ENCODE measurements around the gene NCOA7. TPM values are rescaled to one million over a fixed set of nuclear protein-coding genes. Genes with fewer than 3 reads are reported as not detected.

NCOA7 gene
- total RNA-seq, 1 experiment from 2014 or later = 9.4 TPM

DNA sequence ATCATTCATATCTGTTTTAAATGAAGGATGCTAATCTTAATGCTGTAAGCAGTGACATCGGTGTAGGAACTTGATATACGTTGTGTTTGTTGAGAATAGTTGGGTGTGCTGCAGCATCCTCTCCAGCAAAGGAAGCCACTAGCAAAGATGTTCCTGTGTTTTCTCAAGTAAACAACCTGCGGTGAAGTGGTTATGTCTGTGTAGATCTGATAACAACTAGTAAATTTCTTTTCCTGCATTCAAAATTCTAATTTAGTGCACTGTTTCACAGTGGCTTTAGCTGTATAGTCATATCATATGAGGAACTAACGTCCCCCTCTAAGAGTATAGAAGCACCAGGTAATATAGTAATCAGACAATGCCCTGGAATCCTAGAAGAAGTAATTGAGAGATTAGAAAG lies 38.7 kb downstream of the NCOA7 start:
- no CpG with 5 or more reads among the region's 4 CpGs for WGBS (ENCODE audit: extremely low coverage, insufficient read length, low lambda C conversion rate)
- no peak overlapping the region for H3K4me2 ChIP-seq (ENCODE audit: insufficient read depth, insufficient read length, low read length)
- Mint-ChIP-seq H3K4me3 (no peak overlapping the region), H3K9me3 (no peaks in the 10 kb centered on the region), H3K36me3 (ENCODE audit: insufficient read depth in 1 of 3, low read depth in 3 of 3) (peaks cover 0 to 4% (median 0%) of the 10 kb centered on the region in 3 experiments; a peak in 1 of 7 replicates), H3K4me1 (peaks cover 2 to 15% of the 10 kb centered on the region in 2 experiments; a peak in 3 of 4 replicates), H3K27ac (no peak overlapping the region), H3K27me3 (ENCODE audit: low read depth) (no peaks in the 10 kb centered on the region)
- no peak overlapping the region for H2AFZ ChIP-seq (ENCODE audit: low read length)
- TF ChIP-seq CTCF (conservative IDR thresholded peaks at IDR 0.05) = no peak
- no peak for DNase-seq
- H3K23me2 ChIP-seq (ENCODE audit: insufficient read length, low read depth, low read length, poor library complexity, severe bottlenecking) = no peaks in the 10 kb centered on the region
- no peaks in the 10 kb centered on the region for H3K27me3 ChIP-seq (ENCODE audit: insufficient read depth, low read length)
- no peaks in the 10 kb centered on the region; the same call in 1 of the 2 replicates for H3K4me1 ChIP-seq (ENCODE audit: insufficient read depth, low read length)
- H4K91ac ChIP-seq (ENCODE audit: insufficient read length, low read depth, low read length) = no peak overlapping the region
- H2BK120ac ChIP-seq (ENCODE audit: low read depth, low read length, poor library complexity, severe bottlenecking) = no peak overlapping the region
- H3K56ac ChIP-seq (ENCODE audit: insufficient read length, low read depth, low read length) = no peak overlapping the region
- no peak overlapping the region for H4K8ac ChIP-seq (replicated peaks; ENCODE audit: insufficient read length, low read depth, low read length)
- H2BK15ac ChIP-seq (ENCODE audit: low read depth, low read length) = no peak overlapping the region
- H3K79me2 ChIP-seq (ENCODE audit: insufficient read depth, low read length) = no peaks in the 10 kb centered on the region
- H3K14ac ChIP-seq (ENCODE audit: insufficient read depth, low read length) = no peak overlapping the region
- no peak overlapping the region for H3K4ac ChIP-seq (ENCODE audit: low read depth, low read length)
- H2BK5ac ChIP-seq (ENCODE audit: insufficient read length, low read length) = no peak overlapping the region
- no peak overlapping the region for H3T11ph ChIP-seq (ENCODE audit: low read length)
- H3K23ac ChIP-seq (ENCODE audit: insufficient read length, low read depth, low read length) = no peak overlapping the region
- no peak overlapping the region for H2AK5ac ChIP-seq (ENCODE audit: insufficient read length, low read length)
- H2BK12ac ChIP-seq (ENCODE audit: insufficient read length, low read depth, low read length) = no peak overlapping the region
- H4K20me1 ChIP-seq (ENCODE audit: control insufficient read depth, insufficient read depth, insufficient read length) = no peaks in the 10 kb centered on the region
- H3K18ac ChIP-seq (ENCODE audit: insufficient read length, low read depth, low read length) = no peak overlapping the region
- H2BK20ac ChIP-seq (ENCODE audit: low read depth, low read length, poor library complexity, severe bottlenecking) = no peak overlapping the region
- no peak overlapping the region for H3K27ac ChIP-seq (ENCODE audit: insufficient read length, low read depth, low read length)
- no peak overlapping the region for H4K5ac ChIP-seq (ENCODE audit: insufficient read length, low read depth, low read length)
- no peaks in the 10 kb centered on the region for H3K9me3 ChIP-seq (ENCODE audit: control insufficient read depth, low read depth, low read length)
- no peak overlapping the region for H3K9ac ChIP-seq (ENCODE audit: extremely low read depth, insufficient read length, low read length)
- no peaks in the 10 kb centered on the region for H3K79me1 ChIP-seq (ENCODE audit: insufficient read depth, low read depth, low read length, poor library complexity, severe bottlenecking)
